ENCODE data around the gene METTL23. TPM values are rescaled to one million over a fixed set of nuclear protein-coding genes. Genes with fewer than 3 reads are reported as not detected.

The METTL23 gene
- total RNA-seq, 120 experiments from 2014 or later = 12.5 to 29.2 (median 18.7) TPM

Small RNA genes within 50 kb of the gene (microRNA-seq; reads per million reads assigned to microRNA genes)
- gene MIR636 = 0 to 3.1 (median 0.70) reads per million in 43 experiments

Other genes starting within 250 kb of the METTL23 start
- gene RHBDF2, start 225.4 kb upstream of the METTL23 start, total RNA-seq = 10 to 100 TPM in 119 of 120 experiments, 1 to 10 TPM in 1; 7.0 to 64.1 (median 28.9) TPM
- gene CYGB, start 189.1 kb upstream of the METTL23 start, total RNA-seq = 10 to 100 TPM in 118 of 120 experiments, 1 to 10 TPM in 2; 7.1 to 34.6 (median 19.7) TPM
- gene PRCD, start 186.8 kb upstream of the METTL23 start, total RNA-seq = 10 to 100 TPM in 118 of 120 experiments, 1 to 10 TPM in 2; 9.7 to 74.7 (median 21.5) TPM
- gene ST6GALNAC2, start 141.0 kb upstream of the METTL23 start, total RNA-seq = 10 to 100 TPM in 1 of 120 experiments, 1 to 10 TPM in 98, under 1 TPM in 16, not detected in 5; 0.38 to 10.0 (median 1.8) TPM
- gene ST6GALNAC1, start 83.1 kb upstream of the METTL23 start, total RNA-seq = 1 to 10 TPM in 119 of 120 experiments, under 1 TPM in 1; 0.86 to 9.8 (median 3.5) TPM
- gene MXRA7, start 15.9 kb upstream of the METTL23 start, total RNA-seq = 100 to 1,000 TPM in 82 of 120 experiments, 10 to 100 TPM in 38; 68.5 to 146 (median 109) TPM
- 100 to 1,000 TPM in 1 of 120 experiments, 10 to 100 TPM in 119; 22.0 to 110 (median 35.8) TPM for gene JMJD6, start 233 bp upstream of the METTL23 start, total RNA-seq
- gene SRSF2, start 10.5 kb downstream of the METTL23 start, total RNA-seq = 100 to 1,000 TPM in 112 of 120 experiments, 10 to 100 TPM in 8; 73.8 to 169 (median 128) TPM
- gene MFSD11, start 11.3 kb downstream of the METTL23 start, total RNA-seq = 10 to 100 TPM; 33.8 to 73.3 (median 51.7) TPM
- gene MGAT5B, start 141.6 kb downstream of the METTL23 start, total RNA-seq = 100 to 1,000 TPM in 84 of 120 experiments, 10 to 100 TPM in 36; 25.5 to 227 (median 115) TPM